Kidney capillary endothelial cell (primary cell): Measurements from ENCODE around the gene SHCBP1L.
"Not testable (repeated sequence)": the region's sequence is repeated elsewhere in the genome, so short reads cannot be mapped to it uniquely, and the experiment has no call there.

Experiments
- DNase-seq: peaks from one replicate; pipeline ENCODE4 v3.0.0-alpha.2; 2018; ENCODE audit warnings: low spot score

Gene SHCBP1L

GRCh38 chr1:182965096-182965495 lies 12.1 kb upstream of the SHCBP1L start:
- no peak for DNase-seq

- DNase-seq, result peak; percentile 87
Measured at GRCh38 chr1:182962554-182963115, 9.7 kb upstream of the SHCBP1L start.

- DNase-seq, result no peak
Measured at GRCh38 chr1:182960046-182960445, 7.1 kb upstream of the SHCBP1L start.

- no peak for DNase-seq
Measured at GRCh38 chr1:182957902-182958395, 5.0 kb upstream of the SHCBP1L start.

- DNase-seq, result no peak
Measured at GRCh38 chr1:182956708-182957365, 3.9 kb upstream of the SHCBP1L start.

- DNase-seq, result no peak
Measured at GRCh38 chr1:182955596-182956588, 2.9 kb upstream of the SHCBP1L start.

GRCh38 chr1:182953826-182954225 lies 860 bp upstream of the SHCBP1L start:
- DNase-seq, result no peak

- not testable (repeated sequence) for DNase-seq
Measured at GRCh38 chr1:182943336-182943735, 9.6 kb downstream of the SHCBP1L start.

GRCh38 chr1:182942145-182942544 lies 10.8 kb downstream of the SHCBP1L start:
- DNase-seq, result not testable (repeated sequence)

GRCh38 chr1:182939413-182939812 lies 13.6 kb downstream of the SHCBP1L start:
- no peak for DNase-seq

GRCh38 chr1:182935716-182936115 lies 17.2 kb downstream of the SHCBP1L start:
- DNase-seq, result no peak

- DNase-seq, result no peak
Measured at GRCh38 chr1:182930985-182931384, 22.0 kb downstream of the SHCBP1L start.

GRCh38 chr1:182927693-182928433 lies 25.1 kb downstream of the SHCBP1L start:
- no peak for DNase-seq

GRCh38 chr1:182925661-182926060 lies 27.3 kb downstream of the SHCBP1L start:
- no peak for DNase-seq

- no peak for DNase-seq
Measured at GRCh38 chr1:182917378-182917777, 35.6 kb downstream of the SHCBP1L start.

GRCh38 chr1:182913401-182913800 lies 39.6 kb downstream of the SHCBP1L start:
- DNase-seq, result no peak

- no peak for DNase-seq
Measured at GRCh38 chr1:182910143-182910542, 42.8 kb downstream of the SHCBP1L start.

- no peak for DNase-seq
Measured at GRCh38 chr1:182909578-182909977, 43.4 kb downstream of the SHCBP1L start.

- DNase-seq, result no peak
Measured at GRCh38 chr1:182905321-182905720, 47.6 kb downstream of the SHCBP1L start.

- DNase-seq, result not testable (repeated sequence)
Measured at GRCh38 chr1:182901946-182902345, 51.0 kb downstream of the SHCBP1L start.

GRCh38 chr1:182897696-182898095 lies 55.3 kb downstream of the SHCBP1L start:
- DNase-seq, result no peak
